Neural crest cell (in vitro differentiated cells): Measurements from ENCODE around the gene ENPEP. TPM values are rescaled to one million over a fixed set of nuclear protein-coding genes. Genes with fewer than 3 reads are reported as not detected.

Source experiments
- DNase-seq: peaks from one replicate; pipeline ENCODE4 v3.0.0; 2021; ENCODE audit warnings: low read depth, mixed read lengths, low spot score
- H3K27ac Mint-ChIP-seq: one replicate; pipeline ENCODE4 v1.8.0; 2021; ENCODE audit warnings: mild to moderate bottlenecking, mixed read lengths; ENCODE audit not compliant: unreplicated experiment
- H3K27me3 Mint-ChIP-seq: 2 replicates; pipeline ENCODE4 v1.8.0; 2021; ENCODE audit warnings: low read depth, mild to moderate bottlenecking, mixed read lengths
- H3K36me3 Mint-ChIP-seq: 2 replicates; pipeline ENCODE4 v1.8.0; 2021; ENCODE audit warnings: low read depth, mild to moderate bottlenecking, mixed read lengths
- H3K4me1 Mint-ChIP-seq: 2 replicates; pipeline ENCODE4 v1.8.0; 2021; ENCODE audit warnings: mixed read lengths
- H3K4me3 Mint-ChIP-seq: one replicate; pipeline ENCODE4 v1.8.0; 2021; ENCODE audit warnings: mild to moderate bottlenecking, mixed read lengths
- H3K9me3 Mint-ChIP-seq: 2 replicates; pipeline ENCODE4 v1.8.0; 2021; ENCODE audit warnings: mixed read lengths
- CTCF ChIP-seq: fragments of 200-600 bp; sonication (generic); conservative IDR thresholded peaks from 2 replicates; pipeline ENCODE4 v1.5.0; 2021; ENCODE audit warnings: antibody characterized with exemption, mild to moderate bottlenecking
- total RNA-seq: library from RNA; stranded (reverse); gene quantifications from 2 replicates; pipeline ENCODE4 v1.2.1, GENCODE V29; 2021

ENPEP gene
- total RNA-seq, 1 donor from 2014 or later: 7.3 TPM

- Mint-ChIP-seq H3K36me3 (peaks cover 4% of the 10 kb centered on the region), H3K9me3 (no peaks in the 10 kb centered on the region), H3K4me1 (no peaks in the 10 kb centered on the region), H3K27me3 (no peaks in the 10 kb centered on the region), H3K27ac (no peak overlapping the region), H3K4me3 (no peak overlapping the region)
- DNase-seq: no peak
- no peak for TF ChIP-seq CTCF
Measured at GRCh38 chr4:110526589-110526988, 50.6 kb downstream of the ENPEP start.

- DNase-seq: no peak
- Mint-ChIP-seq H3K27me3 (no peaks in the 10 kb centered on the region), H3K9me3 (no peaks in the 10 kb centered on the region), H3K36me3 (peaks cover 3% of the 10 kb centered on the region), H3K27ac (no peak overlapping the region), H3K4me3 (no peak overlapping the region), H3K4me1 (no peaks in the 10 kb centered on the region)
- TF ChIP-seq CTCF: no peak
Measured at GRCh38 chr4:110527156-110527555, 51.2 kb downstream of the ENPEP start.

GRCh38 chr4:110532901-110533589, 57.1 kb downstream of the ENPEP start:
- H3K4me1 Mint-ChIP-seq: peaks cover 16% of the 10 kb centered on the region
- H3K4me3 Mint-ChIP-seq: no peak overlapping the region
- H3K27me3 Mint-ChIP-seq: no peaks in the 10 kb centered on the region
- no peak overlapping the region for H3K27ac Mint-ChIP-seq
- TF ChIP-seq CTCF: no peak
- DNase-seq: no peak
- peaks cover 6% of the 10 kb centered on the region for H3K36me3 Mint-ChIP-seq
- H3K9me3 Mint-ChIP-seq: peaks cover 6% of the 10 kb centered on the region

- Mint-ChIP-seq H3K9me3 (peaks cover 10% of the 10 kb centered on the region), H3K36me3 (peaks cover 6% of the 10 kb centered on the region), H3K27ac (no peak overlapping the region), H3K27me3 (no peaks in the 10 kb centered on the region), H3K4me3 (no peak overlapping the region), H3K4me1 (peaks cover 16% of the 10 kb centered on the region)
- no peak for DNase-seq
- no peak for TF ChIP-seq CTCF
Measured at GRCh38 chr4:110533590-110533910, 57.6 kb downstream of the ENPEP start.

- Mint-ChIP-seq H3K4me3 (no peak overlapping the region), H3K27me3 (no peaks in the 10 kb centered on the region), H3K36me3 (peaks cover 6% of the 10 kb centered on the region), H3K27ac (no peak overlapping the region), H3K9me3 (peaks cover 12% of the 10 kb centered on the region), H3K4me1 (peaks cover 16% of the 10 kb centered on the region)
- no peak for TF ChIP-seq CTCF
- no peak for DNase-seq
Measured at GRCh38 chr4:110533940-110534339, 58.0 kb downstream of the ENPEP start.
